BJ (cell line): ENCODE measurements around the gene SRSF4. TPM values are rescaled to one million over a fixed set of nuclear protein-coding genes. Genes with fewer than 3 reads are reported as not detected.
"Not testable (repeated sequence)": the region's sequence is repeated elsewhere in the genome, so short reads cannot be mapped to it uniquely, and the experiment has no call there.

Experiments
- CTCF ChIA-PET: fragments of 350-600 bp; formaldehyde crosslinking; extraction: SDS; loops from one replicate; lab custom pipeline; 2021; ENCODE audit warnings: antibody characterized with exemption, inconsistent platforms; lab: Yijun Ruan, JAX
- POLR2A ChIA-PET: fragments of 300-600 bp; sonication (Branson Sonifier 250); formaldehyde crosslinking; extraction: SDS; loops from one replicate; lab custom pipeline; 2021; ENCODE audit warnings: antibody characterized with exemption; lab: Charles Lee
- DNase-seq: peaks from one replicate; pipeline ENCODE4 v3.0.0-alpha.2; 2011; ENCODE audit warnings: low read depth
- H3K27me3 ChIP-seq: 2 replicates; pipeline ENCODE4 v1.6.0; 2011; ENCODE audit warnings: low read length; ENCODE audit not compliant: control insufficient read depth, insufficient read depth
- H3K36me3 ChIP-seq: 2 replicates; pipeline ENCODE4 v1.5.1; 2011; ENCODE audit warnings: low read length; ENCODE audit not compliant: control insufficient read depth, insufficient read depth
- H3K4me3 ChIP-seq: 2 replicates; pipeline ENCODE4 v1.5.1; 2011; ENCODE audit warnings: low read depth, mild to moderate bottlenecking, control low read depth, low read length
- polyA plus RNA-seq: library from polyadenylated mRNA; depleted of rRNA; stranded (reverse); fragments of >200 nt; gene quantifications from 2 replicates; pipeline ENCODE4 v1.2.3, GENCODE V29; 2011
- TF ChIP-seq, protein P1 (sequence below): IDR thresholded peaks from 2 replicates; pipeline ENCODE4 v1.5.1; 2011; ENCODE audit warnings: low read depth, mild to moderate bottlenecking, control low read depth, inconsistent platforms, low read length, moderate library complexity; ENCODE audit not compliant: insufficient read depth

SRSF4 gene
- polyA plus RNA-seq, 1 experiment: 19.6 TPM

DNA sequence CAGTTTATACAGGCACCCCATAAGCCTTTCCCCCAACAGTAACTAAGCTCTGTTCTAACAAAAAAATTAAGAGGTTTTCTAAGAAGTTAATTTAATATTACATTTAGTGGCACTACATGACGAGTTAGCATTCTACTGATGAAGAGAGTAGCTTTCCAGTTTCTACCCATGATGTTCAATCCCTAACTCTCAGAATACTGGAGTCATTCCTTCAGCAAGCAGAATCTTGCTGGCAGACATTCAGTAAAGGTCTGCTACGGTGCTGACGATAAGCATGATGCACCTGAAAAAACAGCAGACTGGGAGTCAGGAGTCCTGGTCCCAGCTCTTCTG, 24.5 kb downstream of the SRSF4 start:
- no peak for DNase-seq
- ChIA-PET CTCF (interaction anchor here (0.9 to 1.6 kb wide), 2 partner anchors 13 to 275 kb away, joined by 3 to 4 read pairs; no protein-coding TSS in a partner anchor), POLR2A (no interaction called here)
- Histone ChIP-seq H3K36me3 (peaks cover 25% of the 10 kb centered on the region), H3K27me3 (no peaks in the 10 kb centered on the region), H3K4me3 (no peak overlapping the region)
- TF ChIP-seq, protein P1, sequence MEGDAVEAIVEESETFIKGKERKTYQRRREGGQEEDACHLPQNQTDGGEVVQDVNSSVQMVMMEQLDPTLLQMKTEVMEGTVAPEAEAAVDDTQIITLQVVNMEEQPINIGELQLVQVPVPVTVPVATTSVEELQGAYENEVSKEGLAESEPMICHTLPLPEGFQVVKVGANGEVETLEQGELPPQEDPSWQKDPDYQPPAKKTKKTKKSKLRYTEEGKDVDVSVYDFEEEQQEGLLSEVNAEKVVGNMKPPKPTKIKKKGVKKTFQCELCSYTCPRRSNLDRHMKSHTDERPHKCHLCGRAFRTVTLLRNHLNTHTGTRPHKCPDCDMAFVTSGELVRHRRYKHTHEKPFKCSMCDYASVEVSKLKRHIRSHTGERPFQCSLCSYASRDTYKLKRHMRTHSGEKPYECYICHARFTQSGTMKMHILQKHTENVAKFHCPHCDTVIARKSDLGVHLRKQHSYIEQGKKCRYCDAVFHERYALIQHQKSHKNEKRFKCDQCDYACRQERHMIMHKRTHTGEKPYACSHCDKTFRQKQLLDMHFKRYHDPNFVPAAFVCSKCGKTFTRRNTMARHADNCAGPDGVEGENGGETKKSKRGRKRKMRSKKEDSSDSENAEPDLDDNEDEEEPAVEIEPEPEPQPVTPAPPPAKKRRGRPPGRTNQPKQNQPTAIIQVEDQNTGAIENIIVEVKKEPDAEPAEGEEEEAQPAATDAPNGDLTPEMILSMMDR: no peak

GRCh38 chr1:29156543-29157268, 25.0 kb downstream of the SRSF4 start:
- peaks cover 25% of the 10 kb centered on the region for H3K36me3 ChIP-seq
- POLR2A ChIA-PET: interaction anchor here (0.6 kb wide), 1 partner anchor 1702 kb away, joined by 8 read pairs; no protein-coding TSS in a partner anchor

DNA sequence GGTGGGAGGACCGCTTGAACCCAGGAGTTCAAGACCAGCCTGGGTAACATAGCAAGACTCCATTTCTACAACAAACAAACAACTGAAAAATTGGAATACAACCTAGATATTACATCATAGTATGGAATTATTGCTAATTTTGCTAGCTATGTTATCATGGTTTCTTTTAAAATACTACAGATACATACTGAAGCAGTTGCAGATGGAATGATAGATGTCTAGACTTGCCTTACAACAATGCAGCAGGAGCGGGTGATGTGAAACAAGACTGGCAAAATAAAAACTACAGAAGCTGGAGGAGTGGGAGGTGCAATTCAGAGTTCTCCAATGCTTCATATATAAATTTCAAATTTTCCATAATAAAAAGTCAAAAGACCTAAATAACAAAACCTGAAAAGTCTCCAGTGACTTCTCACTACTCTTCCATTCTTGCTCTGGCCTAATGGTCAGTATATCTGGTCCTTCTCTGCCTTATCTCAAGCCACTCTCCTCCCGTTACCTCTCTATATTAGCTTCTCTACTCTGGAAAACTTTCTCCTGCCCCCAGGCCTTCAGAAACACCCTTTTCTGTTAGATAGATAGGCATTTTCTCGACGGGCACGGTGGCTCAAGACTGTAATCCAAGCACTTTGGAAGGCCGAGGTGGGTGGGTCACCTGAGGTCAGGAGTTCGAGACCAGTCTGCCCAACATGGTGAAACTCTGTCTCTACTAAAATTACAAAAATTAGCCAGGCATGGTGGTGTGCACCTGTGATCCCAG, 29.5 kb downstream of the SRSF4 start:
- POLR2A ChIA-PET: no interaction called here
- peaks cover 32% of the 10 kb centered on the region for H3K36me3 ChIP-seq
- TF ChIP-seq, protein P1: no peak
- CTCF ChIA-PET: interaction anchor here (0.7 to 1.3 kb wide), 2 partner anchors 11 to 28 kb away, joined by 3 read pairs; no protein-coding TSS in a partner anchor
- H3K27me3 ChIP-seq: no peaks in the 10 kb centered on the region
- H3K4me3 ChIP-seq: no peak overlapping the region
- no peak for DNase-seq

More at GRCh38 chr1:29156543-29157268, 25.0 kb downstream of the SRSF4 start:
- H3K4me3 ChIP-seq: no peak overlapping the region
- CTCF ChIA-PET: interaction anchor here (0.9 to 1.6 kb wide), 2 partner anchors 13 to 275 kb away, joined by 3 to 4 read pairs; no protein-coding TSS in a partner anchor
- TF ChIP-seq, protein P1: no peak
- no peak for DNase-seq
- no peaks in the 10 kb centered on the region for H3K27me3 ChIP-seq

DNA sequence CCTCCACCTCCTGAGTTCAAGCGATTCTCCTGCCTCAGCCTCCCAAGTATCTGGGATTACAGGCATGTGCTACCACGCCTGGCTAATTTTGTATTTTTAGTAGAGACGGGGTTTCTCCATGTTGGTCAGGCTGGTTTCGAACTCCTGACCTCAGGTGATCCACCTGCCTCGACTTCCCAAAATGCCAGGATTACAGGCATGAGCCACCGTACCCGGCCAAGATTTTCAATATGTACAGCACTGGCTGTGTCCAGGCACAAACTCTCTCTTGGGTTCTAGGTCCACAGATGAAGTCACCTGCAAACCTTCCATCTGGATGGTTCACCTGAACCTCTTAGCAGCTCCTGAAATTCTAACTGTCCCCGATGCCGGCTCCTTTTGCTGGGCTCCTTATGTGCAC, 31.4 kb downstream of the SRSF4 start:
- CTCF ChIA-PET: interaction anchor here (0.9 kb wide), 1 partner anchor 12 kb away, joined by 3 read pairs; no protein-coding TSS in a partner anchor
- H3K4me3 ChIP-seq, DNase-seq, H3K27me3 ChIP-seq, POLR2A ChIA-PET: not testable (repeated sequence)
- H3K36me3 ChIP-seq: peaks cover 31% of the 10 kb centered on the region

GRCh38 chr1:29148656-29149491, 32.8 kb downstream of the SRSF4 start:
- ChIA-PET POLR2A (no interaction called here), CTCF (no interaction called here)
- TF ChIP-seq, protein P1: no peak
- Histone ChIP-seq H3K27me3 (no peaks in the 10 kb centered on the region), H3K4me3 (no peak overlapping the region), H3K36me3 (peaks cover 27% of the 10 kb centered on the region)
- DNase-seq: no peak
